ENCODE measurements around the gene SCAPER. TPM values are rescaled to one million over a fixed set of nuclear protein-coding genes. Genes with fewer than 3 reads are reported as not detected.

SCAPER gene
- total RNA-seq (17.9 and 27.0 TPM in 2 replicates), polyA plus RNA-seq (35.7 and 36.8 TPM in 2 replicates)

GRCh38 chr15:76905013-76905839, at the start of gene SCAPER:
TSS of gene SCAPER (minus strand) at chr15:76905340. CDS start at chr15:76883817, 21,523 bp downstream.
- Histone ChIP-seq H3K36me3 (no peaks in the 10 kb centered on the region), H3K27ac (peak within 1 kb of the TSS; percentile 91), H3K4me1 (ENCODE audit: low read depth) (peaks cover 18% of the 10 kb centered on the region), H3K4me3 (peak within 1 kb of the TSS; percentile 78), H3K9me3 (ENCODE audit: low read depth) (no peaks in the 10 kb centered on the region), H3K27me3 (no peaks in the 10 kb centered on the region)
- no peak for TF ChIP-seq CTCF (IDR thresholded peaks at IDR 0.05; ENCODE audit: low read depth, low read length)
- peak; percentile 90 to 95 for DNase-seq (ENCODE audit: low read depth in 1 of 2, low spot score in 1 of 2)

GRCh38 chr15:76954744-76955143, 49.6 kb upstream of the SCAPER start:
- no peaks in the 10 kb centered on the region for H3K4me1 ChIP-seq (ENCODE audit: low read depth)
- no peaks in the 10 kb centered on the region for H3K27me3 ChIP-seq
- H3K36me3 ChIP-seq: peaks cover 3% of the 10 kb centered on the region
- no peak overlapping the region for H3K4me3 ChIP-seq
- no peak for DNase-seq (ENCODE audit: low read depth in 1 of 2, low spot score in 1 of 2)
- no peaks in the 10 kb centered on the region for H3K9me3 ChIP-seq (ENCODE audit: low read depth)
- no peak overlapping the region for H3K27ac ChIP-seq
- no peak for TF ChIP-seq CTCF (IDR thresholded peaks at IDR 0.05; ENCODE audit: low read depth, low read length)

GRCh38 chr15:76953913-76954312, 48.8 kb upstream of the SCAPER start:
- Histone ChIP-seq H3K4me1 (ENCODE audit: low read depth) (no peaks in the 10 kb centered on the region), H3K9me3 (ENCODE audit: low read depth) (no peaks in the 10 kb centered on the region), H3K36me3 (peaks cover 11% of the 10 kb centered on the region), H3K27me3 (no peaks in the 10 kb centered on the region), H3K4me3 (no peak overlapping the region), H3K27ac (no peak overlapping the region)
- no peak for DNase-seq (ENCODE audit: low read depth in 1 of 2, low spot score in 1 of 2)
- TF ChIP-seq CTCF (IDR thresholded peaks at IDR 0.05; ENCODE audit: low read depth, low read length): no peak

- Histone ChIP-seq H3K4me3 (no peak overlapping the region), H3K9me3 (ENCODE audit: low read depth) (no peaks in the 10 kb centered on the region), H3K27ac (peak overlapping the region; percentile 45), H3K27me3 (no peaks in the 10 kb centered on the region), H3K4me1 (ENCODE audit: low read depth) (no peaks in the 10 kb centered on the region), H3K36me3 (peaks cover 27% of the 10 kb centered on the region)
- no peak for TF ChIP-seq CTCF (IDR thresholded peaks at IDR 0.05; ENCODE audit: low read depth, low read length)
- no peak for DNase-seq (ENCODE audit: low read depth in 1 of 2, low spot score in 1 of 2)
These were observed 46.1 kb upstream of the SCAPER start for GRCh38 chr15:76951220-76951619.

GRCh38 chr15:76947454-76947853, 42.3 kb upstream of the SCAPER start:
- no peak for DNase-seq (ENCODE audit: low read depth in 1 of 2, low spot score in 1 of 2)
- H3K4me1 ChIP-seq (ENCODE audit: low read depth): no peaks in the 10 kb centered on the region
- H3K27ac ChIP-seq: no peak overlapping the region
- no peak for TF ChIP-seq CTCF (IDR thresholded peaks at IDR 0.05; ENCODE audit: low read depth, low read length)
- no peaks in the 10 kb centered on the region for H3K9me3 ChIP-seq (ENCODE audit: low read depth)
- H3K27me3 ChIP-seq: no peaks in the 10 kb centered on the region
- no peak overlapping the region for H3K4me3 ChIP-seq
- H3K36me3 ChIP-seq: peaks cover 41% of the 10 kb centered on the region
